AG04450 (cell line): Measurements from ENCODE around the gene NME1. TPM values are rescaled to one million over a fixed set of nuclear protein-coding genes. Genes with fewer than 3 reads are reported as not detected.

ENCODE experiments used
- CTCF ChIA-PET: fragments of 300-600, 350-600 bp; formaldehyde crosslinking; extraction: SDS; loops from one replicate; lab custom pipeline; 2022; ENCODE audit warnings: antibody characterized with exemption, inconsistent platforms; lab: Charles Lee
- POLR2A ChIA-PET: fragments of 350-600 bp; formaldehyde crosslinking; extraction: SDS; loops from one replicate; lab custom pipeline; 2021; ENCODE audit warnings: antibody characterized with exemption, inconsistent platforms; lab: Yijun Ruan, JAX
- DNase-seq: peaks from one replicate; pipeline ENCODE4 v3.0.0-alpha.2; 2011; ENCODE audit warnings: low read depth, low spot score
- H3K27ac ChIP-seq: one replicate; pipeline ENCODE4 v1.5.1; 2012; ENCODE audit warnings: low read depth, low read length, control low read depth
- H3K27me3 ChIP-seq: one replicate; pipeline ENCODE4 v1.6.0; 2012; ENCODE audit warnings: low read length; ENCODE audit not compliant: control insufficient read depth, insufficient read depth
- H3K4me3 ChIP-seq: 2 replicates; pipeline ENCODE4 v1.5.1; 2011; ENCODE audit warnings: mild to moderate bottlenecking, low read depth, low read length, control low read depth
- H3K9me3 ChIP-seq: 2 replicates; pipeline ENCODE4 v1.5.1; 2012; ENCODE audit warnings: low read length; ENCODE audit not compliant: control insufficient read depth, insufficient read depth
- polyA plus RNA-seq: library from polyadenylated mRNA; depleted of rRNA; stranded (reverse); fragments of >200 nt; gene quantifications from 2 replicates; pipeline ENCODE4 v1.2.3, GENCODE V29; 2011; rRNA removed
- TF ChIP-seq, protein P1 (sequence below): IDR thresholded peaks from 2 replicates; pipeline ENCODE4 v1.5.1; 2011; ENCODE audit warnings: low read depth, low read length, control low read depth, inconsistent platforms

Gene NME1
- polyA plus RNA-seq, 1 experiment: 350 TPM

DNA sequence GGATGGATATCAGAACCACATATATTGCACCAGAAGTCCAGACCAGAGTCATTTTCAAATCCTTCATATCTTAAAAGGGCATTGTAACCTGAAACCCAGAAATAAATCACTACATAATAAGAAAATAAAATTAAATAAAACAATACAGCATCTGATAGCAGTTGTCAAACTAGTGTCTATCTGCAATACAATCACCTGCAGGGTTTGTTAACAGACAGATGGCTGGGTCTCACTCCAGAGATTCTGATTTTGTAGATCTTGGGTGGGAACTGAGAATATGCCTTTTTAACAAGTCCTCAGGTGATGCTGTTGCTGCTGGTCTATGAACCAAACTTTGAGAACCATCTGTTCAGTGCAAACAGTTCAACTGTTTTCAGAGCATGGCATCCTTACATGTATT is 50.5 kb downstream of the NME1 start:
- ChIA-PET POLR2A (no interaction called here), CTCF (no interaction called here)
- no peak overlapping the region for H3K27ac ChIP-seq
- H3K4me3 ChIP-seq: no peak overlapping the region
- no peak for DNase-seq
- TF ChIP-seq, protein P1, sequence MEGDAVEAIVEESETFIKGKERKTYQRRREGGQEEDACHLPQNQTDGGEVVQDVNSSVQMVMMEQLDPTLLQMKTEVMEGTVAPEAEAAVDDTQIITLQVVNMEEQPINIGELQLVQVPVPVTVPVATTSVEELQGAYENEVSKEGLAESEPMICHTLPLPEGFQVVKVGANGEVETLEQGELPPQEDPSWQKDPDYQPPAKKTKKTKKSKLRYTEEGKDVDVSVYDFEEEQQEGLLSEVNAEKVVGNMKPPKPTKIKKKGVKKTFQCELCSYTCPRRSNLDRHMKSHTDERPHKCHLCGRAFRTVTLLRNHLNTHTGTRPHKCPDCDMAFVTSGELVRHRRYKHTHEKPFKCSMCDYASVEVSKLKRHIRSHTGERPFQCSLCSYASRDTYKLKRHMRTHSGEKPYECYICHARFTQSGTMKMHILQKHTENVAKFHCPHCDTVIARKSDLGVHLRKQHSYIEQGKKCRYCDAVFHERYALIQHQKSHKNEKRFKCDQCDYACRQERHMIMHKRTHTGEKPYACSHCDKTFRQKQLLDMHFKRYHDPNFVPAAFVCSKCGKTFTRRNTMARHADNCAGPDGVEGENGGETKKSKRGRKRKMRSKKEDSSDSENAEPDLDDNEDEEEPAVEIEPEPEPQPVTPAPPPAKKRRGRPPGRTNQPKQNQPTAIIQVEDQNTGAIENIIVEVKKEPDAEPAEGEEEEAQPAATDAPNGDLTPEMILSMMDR: no peak
- H3K9me3 ChIP-seq: no peaks in the 10 kb centered on the region
- no peaks in the 10 kb centered on the region for H3K27me3 ChIP-seq

Other genes starting within 250 kb of the NME1 start
- gene SPAG9, start 32.7 kb upstream of the NME1 start, polyA plus RNA-seq: 31.4 and 42.1 TPM in 2 replicates
- gene NME2, start 12.9 kb downstream of the NME1 start, polyA plus RNA-seq: 823 and 851 TPM in 2 replicates
- gene MBTD1, start 106.5 kb downstream of the NME1 start, polyA plus RNA-seq: 6.4 and 10.2 TPM in 2 replicates
- 20.3 and 30.6 TPM in 2 replicates for gene UTP18, start 107.0 kb downstream of the NME1 start, polyA plus RNA-seq